ENCODE measurements around the gene TAAR6. TPM values are rescaled to one million over a fixed set of nuclear protein-coding genes. Genes with fewer than 3 reads are reported as not detected.
"Not testable (repeated sequence)": the region's sequence is repeated elsewhere in the genome, so short reads cannot be mapped to it uniquely, and the experiment has no call there.

The TAAR6 gene
- total RNA-seq, 1 experiment from 2014 or later, result not detected

- DNase-seq (ENCODE audit: low spot score), result peak; percentile 74
- no TSS peak for BruUV-seq (replicated peaks)
- no peaks in the 10 kb centered on the region for H3K27me3 ChIP-seq (replicated peaks; ENCODE audit: insufficient read depth, low read depth, low read length, poor library complexity)
- intact Hi-C loops (cut with micrococcal nuclease; ENCODE audit: unreplicated experiment), result no loop called here
- TF ChIP-seq CTCF (conservative IDR thresholded peaks at IDR 0.05; ENCODE audit: low read depth, low read length) (peak; percentile 78), EZH2 (IDR thresholded peaks at IDR 0.05; ENCODE audit: borderline replicate concordance, low read depth, low read length, poor library complexity, severe bottlenecking) (no peak)
- H3K27ac ChIP-seq (ENCODE audit: low read depth, low read length, poor library complexity, severe bottlenecking), result no peak overlapping the region
- H3K36me3 ChIP-seq (ENCODE audit: insufficient read depth, low read length, poor library complexity, severe bottlenecking), result no peaks in the 10 kb centered on the region
- H3K9me3 ChIP-seq (ENCODE audit: low read depth, low read length, poor library complexity, severe bottlenecking), result no peaks in the 10 kb centered on the region
- ChIA-PET CTCF (interaction anchor here (0.7 to 1.0 kb wide), 5 partner anchors 11 to 431 kb away, joined by 3 to 4 read pairs (median 3); partner anchors contain the start of gene STX7), POLR2A (ENCODE audit: low non-redundant PET) (no interaction called here)
- no peaks in the 10 kb centered on the region for H3K4me1 ChIP-seq (ENCODE audit: insufficient read depth, low read length, poor library complexity, severe bottlenecking)
- no peak overlapping the region for H3K4me3 ChIP-seq (ENCODE audit: low read depth, low read length, poor library complexity, severe bottlenecking)
Measured at GRCh38 chr6:132530293-132530974, 39.7 kb upstream of the TAAR6 start.

- POLR2A ChIA-PET (ENCODE audit: low non-redundant PET); H3K4me1 ChIP-seq (ENCODE audit: insufficient read depth, low read length, poor library complexity, severe bottlenecking); BruUV-seq (replicated peaks); H3K27ac ChIP-seq (ENCODE audit: low read depth, low read length, poor library complexity, severe bottlenecking); H3K9me3 ChIP-seq (ENCODE audit: low read depth, low read length, poor library complexity, severe bottlenecking); DNase-seq (ENCODE audit: low spot score); CTCF ChIA-PET; intact Hi-C loops (cut with micrococcal nuclease; ENCODE audit: unreplicated experiment); H3K36me3 ChIP-seq (ENCODE audit: insufficient read depth, low read length, poor library complexity, severe bottlenecking); H3K4me3 ChIP-seq (ENCODE audit: low read depth, low read length, poor library complexity, severe bottlenecking): not testable (repeated sequence)
- H3K27me3 ChIP-seq (replicated peaks; ENCODE audit: insufficient read depth, low read depth, low read length, poor library complexity), result peaks cover 31% of the 10 kb centered on the region
Measured at GRCh38 chr6:132534546-132534945, 35.6 kb upstream of the TAAR6 start.

GRCh38 chr6:132537145-132537544, 33.0 kb upstream of the TAAR6 start:
- DNase-seq (ENCODE audit: low spot score), result no peak
- H3K4me3 ChIP-seq (ENCODE audit: low read depth, low read length, poor library complexity, severe bottlenecking), result no peak overlapping the region
- intact Hi-C loops (cut with micrococcal nuclease; ENCODE audit: unreplicated experiment), result loop anchor here (5.0 kb wide), 1 partner anchor 130 kb away; no protein-coding TSS in a partner anchor
- no peaks in the 10 kb centered on the region for H3K36me3 ChIP-seq (ENCODE audit: insufficient read depth, low read length, poor library complexity, severe bottlenecking)
- CTCF ChIA-PET, result no interaction called here
- BruUV-seq (replicated peaks), result no TSS peak
- TF ChIP-seq CTCF (conservative IDR thresholded peaks at IDR 0.05; ENCODE audit: low read depth, low read length) (no peak), EZH2 (IDR thresholded peaks at IDR 0.05; ENCODE audit: borderline replicate concordance, low read depth, low read length, poor library complexity, severe bottlenecking) (no peak)
- peaks cover 57% of the 10 kb centered on the region for H3K27me3 ChIP-seq (replicated peaks; ENCODE audit: insufficient read depth, low read depth, low read length, poor library complexity)
- no peaks in the 10 kb centered on the region for H3K4me1 ChIP-seq (ENCODE audit: insufficient read depth, low read length, poor library complexity, severe bottlenecking)
- no peak overlapping the region for H3K27ac ChIP-seq (ENCODE audit: low read depth, low read length, poor library complexity, severe bottlenecking)
- H3K9me3 ChIP-seq (ENCODE audit: low read depth, low read length, poor library complexity, severe bottlenecking), result no peaks in the 10 kb centered on the region
- POLR2A ChIA-PET (ENCODE audit: low non-redundant PET), result no interaction called here

GRCh38 chr6:132537977-132538376, 32.1 kb upstream of the TAAR6 start, which contains the start of gene TAAR9:
TAAR9 (plus strand) TSS chr6:132538277; CDS start chr6:132538290, 13 bp downstream.
- ChIA-PET CTCF (no interaction called here), POLR2A (ENCODE audit: low non-redundant PET) (no interaction called here)
- BruUV-seq (replicated peaks), result no TSS peak
- Histone ChIP-seq H3K9me3 (ENCODE audit: low read depth, low read length, poor library complexity, severe bottlenecking) (no peaks in the 10 kb centered on the region), H3K4me3 (ENCODE audit: low read depth, low read length, poor library complexity, severe bottlenecking) (no peak within 1 kb of the TSS), H3K36me3 (ENCODE audit: insufficient read depth, low read length, poor library complexity, severe bottlenecking) (no peaks in the 10 kb centered on the region), H3K27me3 (replicated peaks; ENCODE audit: insufficient read depth, low read depth, low read length, poor library complexity) (peaks cover 65% of the 10 kb centered on the region), H3K27ac (ENCODE audit: low read depth, low read length, poor library complexity, severe bottlenecking) (no peak within 1 kb of the TSS), H3K4me1 (ENCODE audit: insufficient read depth, low read length, poor library complexity, severe bottlenecking) (no peaks in the 10 kb centered on the region)
- intact Hi-C loops (cut with micrococcal nuclease; ENCODE audit: unreplicated experiment), result loop anchor here (5.0 kb wide), 1 partner anchor 129 kb away; no protein-coding TSS in a partner anchor
- DNase-seq (ENCODE audit: low spot score), result no peak
- TF ChIP-seq CTCF (conservative IDR thresholded peaks at IDR 0.05; ENCODE audit: low read depth, low read length) (no peak), EZH2 (IDR thresholded peaks at IDR 0.05; ENCODE audit: borderline replicate concordance, low read depth, low read length, poor library complexity, severe bottlenecking) (no peak)

Measured in A673 (cell line).